PC-3 (cell line): ENCODE measurements around the gene GCC2.

Experiments used
- EZH2 ChIP-seq: fragments of 300-600 bp; sonication (generic); IDR thresholded peaks from one replicate; pipeline ENCODE4 v1.6.1; 2017; ENCODE audit warnings: antibody characterized with exemption, mild to moderate bottlenecking, low read length; ENCODE audit not compliant: unreplicated experiment
- TF ChIP-seq, protein P1 (sequence below): fragments of 300-600 bp; sonication (generic); conservative IDR thresholded peaks from 2 replicates; pipeline ENCODE4 v1.5.1; 2017; ENCODE audit warnings: antibody characterized with exemption, low read depth, mild to moderate bottlenecking, low read length

DNA sequence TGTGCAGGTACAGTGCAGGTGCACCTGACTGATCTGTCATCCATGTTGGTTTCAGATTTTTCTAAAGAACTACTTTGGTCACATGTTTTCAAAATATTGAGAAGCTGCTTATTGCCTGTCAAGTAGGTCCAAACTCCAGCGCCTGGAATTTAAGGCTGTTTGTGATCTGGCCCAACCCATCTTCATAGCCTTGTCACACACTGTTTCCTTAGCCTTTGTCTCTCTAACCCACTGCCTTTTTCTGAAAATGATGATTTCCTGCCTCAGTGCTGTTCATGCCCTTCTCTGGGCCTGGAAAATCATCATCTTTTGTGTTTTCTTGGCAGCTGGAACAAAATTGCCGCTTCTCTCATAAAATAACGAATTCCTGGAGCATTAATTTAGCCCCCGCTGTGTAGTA, 92.4 kb downstream of the GCC2 start:
- TF ChIP-seq, protein P1, sequence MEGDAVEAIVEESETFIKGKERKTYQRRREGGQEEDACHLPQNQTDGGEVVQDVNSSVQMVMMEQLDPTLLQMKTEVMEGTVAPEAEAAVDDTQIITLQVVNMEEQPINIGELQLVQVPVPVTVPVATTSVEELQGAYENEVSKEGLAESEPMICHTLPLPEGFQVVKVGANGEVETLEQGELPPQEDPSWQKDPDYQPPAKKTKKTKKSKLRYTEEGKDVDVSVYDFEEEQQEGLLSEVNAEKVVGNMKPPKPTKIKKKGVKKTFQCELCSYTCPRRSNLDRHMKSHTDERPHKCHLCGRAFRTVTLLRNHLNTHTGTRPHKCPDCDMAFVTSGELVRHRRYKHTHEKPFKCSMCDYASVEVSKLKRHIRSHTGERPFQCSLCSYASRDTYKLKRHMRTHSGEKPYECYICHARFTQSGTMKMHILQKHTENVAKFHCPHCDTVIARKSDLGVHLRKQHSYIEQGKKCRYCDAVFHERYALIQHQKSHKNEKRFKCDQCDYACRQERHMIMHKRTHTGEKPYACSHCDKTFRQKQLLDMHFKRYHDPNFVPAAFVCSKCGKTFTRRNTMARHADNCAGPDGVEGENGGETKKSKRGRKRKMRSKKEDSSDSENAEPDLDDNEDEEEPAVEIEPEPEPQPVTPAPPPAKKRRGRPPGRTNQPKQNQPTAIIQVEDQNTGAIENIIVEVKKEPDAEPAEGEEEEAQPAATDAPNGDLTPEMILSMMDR: no peak
- TF ChIP-seq EZH2: no peak
